Measurements from ENCODE around the gene LYST. TPM values are rescaled to one million over a fixed set of nuclear protein-coding genes. Genes with fewer than 3 reads are reported as not detected.
"Not testable (repeated sequence)": the region's sequence is repeated elsewhere in the genome, so short reads cannot be mapped to it uniquely, and the experiment has no call there.

Gene LYST
- polyA plus RNA-seq, 1 donor from 2014 or later = 23.4 TPM

- Histone ChIP-seq H3K4me3 (ENCODE audit: low read length) (no peak overlapping the region), H4K20me1 (ENCODE audit: insufficient read depth) (no peaks in the 10 kb centered on the region), H2AFZ (ENCODE audit: low read depth, low read length) (no peak overlapping the region), H3K9ac (ENCODE audit: low read length) (no peak overlapping the region), H3K27ac (ENCODE audit: low read length) (no peak overlapping the region), H3K9me3 (ENCODE audit: low read length) (no peaks in the 10 kb centered on the region), H3K27me3 (ENCODE audit: insufficient read depth, low read depth, low read length) (no peaks in the 10 kb centered on the region), H3F3A (ENCODE audit: insufficient read depth, low read length, poor library complexity, severe bottlenecking) (no peaks in the 10 kb centered on the region), H3K36me3 (ENCODE audit: insufficient read depth, low read length) (no peaks in the 10 kb centered on the region), H3K79me2 (replicated peaks; ENCODE audit: insufficient read depth, low read length) (no peaks in the 10 kb centered on the region), H3K4me2 (ENCODE audit: low read length) (no peak overlapping the region), H3K9me2 (ENCODE audit: insufficient read depth, low read length) (no peaks in the 10 kb centered on the region)
- no peak for TF ChIP-seq POLR2AphosphoS5 (IDR thresholded peaks at IDR 0.05)
- TF ChIP-seq TAF1 (IDR thresholded peaks at IDR 0.05; ENCODE audit: low read depth) = no peak
- no peak for TF ChIP-seq CTCF (IDR thresholded peaks at IDR 0.05; ENCODE audit: poor library complexity, severe bottlenecking)
Observed at GRCh38 chr1:235907187-235907896, 40.6 kb upstream of the LYST start.

- no peaks in the 10 kb centered on the region for H3K36me3 ChIP-seq (ENCODE audit: insufficient read depth, low read length)
- H3K79me2 ChIP-seq (replicated peaks; ENCODE audit: insufficient read depth, low read length) = no peaks in the 10 kb centered on the region
- H3K9ac ChIP-seq (ENCODE audit: low read length) = no peak overlapping the region
- TF ChIP-seq MXI1 (conservative IDR thresholded peaks at IDR 0.05; ENCODE audit: poor library complexity, severe bottlenecking) (no peak), SMC3 (conservative IDR thresholded peaks at IDR 0.05; ENCODE audit: poor library complexity) (no peak), CTCF (IDR thresholded peaks at IDR 0.05; ENCODE audit: poor library complexity, severe bottlenecking) (no peak), TAF1 (IDR thresholded peaks at IDR 0.05; ENCODE audit: low read depth) (no peak), REST (IDR thresholded peaks at IDR 0.05; ENCODE audit: borderline replicate concordance) (no peak), RAD21 (conservative IDR thresholded peaks at IDR 0.05) (no peak), POLR2AphosphoS5 (IDR thresholded peaks at IDR 0.05) (no peak)
- H3K4me3 ChIP-seq (ENCODE audit: low read length) = no peak overlapping the region
- no peak overlapping the region for H3K27ac ChIP-seq (ENCODE audit: low read length)
- no peaks in the 10 kb centered on the region for H4K20me1 ChIP-seq (ENCODE audit: insufficient read depth)
- H2AFZ ChIP-seq (ENCODE audit: low read depth, low read length) = no peak overlapping the region
- H3K9me2 ChIP-seq (ENCODE audit: insufficient read depth, low read length) = no peaks in the 10 kb centered on the region
- H3K9me3 ChIP-seq (ENCODE audit: low read length) = no peaks in the 10 kb centered on the region
- H3F3A ChIP-seq (ENCODE audit: insufficient read depth, low read length, poor library complexity, severe bottlenecking) = no peaks in the 10 kb centered on the region
- H3K27me3 ChIP-seq (ENCODE audit: insufficient read depth, low read depth, low read length) = no peaks in the 10 kb centered on the region
- no peak overlapping the region for H3K4me2 ChIP-seq (ENCODE audit: low read length)
Observed at GRCh38 chr1:235906436-235906835, 39.7 kb upstream of the LYST start.

GRCh38 chr1:235903809-235904208 is 37.1 kb upstream of the LYST start:
- not testable (repeated sequence) for H3F3A ChIP-seq (ENCODE audit: insufficient read depth, low read length, poor library complexity, severe bottlenecking); H4K20me1 ChIP-seq (ENCODE audit: insufficient read depth); H3K4me3 ChIP-seq (ENCODE audit: low read length); H3K27me3 ChIP-seq (ENCODE audit: insufficient read depth, low read depth, low read length); H3K79me2 ChIP-seq (replicated peaks; ENCODE audit: insufficient read depth, low read length); H3K9ac ChIP-seq (ENCODE audit: low read length); H3K36me3 ChIP-seq (ENCODE audit: insufficient read depth, low read length); H3K4me2 ChIP-seq (ENCODE audit: low read length); H3K9me3 ChIP-seq (ENCODE audit: low read length); H3K27ac ChIP-seq (ENCODE audit: low read length); H3K9me2 ChIP-seq (ENCODE audit: insufficient read depth, low read length); H2AFZ ChIP-seq (ENCODE audit: low read depth, low read length)

Measured in neural cell (in vitro differentiated cells).